OCI-LY7 (cell line): Measurements from ENCODE around the gene NMRAL1. TPM values are rescaled to one million over a fixed set of nuclear protein-coding genes. Genes with fewer than 3 reads are reported as not detected.

ENCODE experiments used
- BruUV-seq: library from RNA; stranded (reverse); fragments of 400-500 nt; replicated peaks from 2 replicates; lab custom pipeline; 2021; lab: Mats Ljungman, UMichigan
- CTCF ChIA-PET: fragments of 300-600 bp; sonication (Branson Sonifier 250); formaldehyde crosslinking; loops from one replicate; lab custom pipeline; 2022; ENCODE audit warnings: antibody characterized with exemption; ENCODE audit not compliant: unreplicated experiment; lab: Charles Lee
- POLR2A ChIA-PET: fragments of 300-600 bp; sonication (Branson Sonifier 250); formaldehyde crosslinking; loops from one replicate; lab custom pipeline; 2022; ENCODE audit warnings: antibody characterized with exemption; lab: Charles Lee
- DNase-seq: peaks from one replicate; pipeline ENCODE4 v3.0.0-alpha.2; 2015; ENCODE audit warnings: low spot score
- H2AFZ ChIP-seq: fragments of 200-600 bp; sonication (generic), shearing (Covaris generic); 2 replicates; pipeline ENCODE4 v1.6.1; 2014; ENCODE audit warnings: mild to moderate bottlenecking, antibody characterized with exemption, low read length, moderate library complexity
- H3K27ac ChIP-seq: fragments of 200-600 bp; sonication (generic); 2 replicates; pipeline ENCODE4 v1.5.1; 2014; ENCODE audit warnings: mixed run types, low read depth, mild to moderate bottlenecking, moderate library complexity, low read length, inconsistent platforms; ENCODE audit not compliant: poor library complexity, severe bottlenecking
- H3K36me3 ChIP-seq: fragments of 200-600 bp; sonication (generic); 2 replicates; pipeline ENCODE4 v1.6.1; 2014; ENCODE audit warnings: mild to moderate bottlenecking, antibody characterized with exemption, low read length, moderate library complexity, mixed read lengths; ENCODE audit not compliant: insufficient read depth
- H3K4me1 ChIP-seq: fragments of 200-600 bp; sonication (generic); 2 replicates; pipeline ENCODE4 v1.5.1; 2014; ENCODE audit warnings: mild to moderate bottlenecking, low read length; ENCODE audit not compliant: insufficient read depth, poor library complexity, severe bottlenecking
- H3K4me2 ChIP-seq: fragments of 200-600 bp; sonication (generic); 2 replicates; pipeline ENCODE4 v1.6.1; 2014; ENCODE audit warnings: mild to moderate bottlenecking, low read length
- H3K4me3 ChIP-seq: fragments of 200-600 bp; sonication (generic); 2 replicates; pipeline ENCODE4 v1.5.1; 2014; ENCODE audit warnings: mild to moderate bottlenecking, low read depth, low read length; ENCODE audit not compliant: poor library complexity, severe bottlenecking
- H3K79me2 ChIP-seq: fragments of 200-600 bp; sonication (generic); 2 replicates; pipeline ENCODE4 v1.6.1; 2016; ENCODE audit warnings: low read depth, mild to moderate bottlenecking, low read length, moderate library complexity, mixed read lengths; ENCODE audit not compliant: insufficient read depth
- H3K9me2 ChIP-seq: fragments of 200-600 bp; sonication (generic); 2 replicates; pipeline ENCODE4 v1.6.1; 2016; ENCODE audit warnings: mild to moderate bottlenecking, low read length, mixed read lengths; ENCODE audit not compliant: insufficient read depth
- H3K9me3 ChIP-seq: fragments of 200-600 bp; sonication (generic); 2 replicates; pipeline ENCODE4 v1.6.1; 2014; ENCODE audit warnings: mild to moderate bottlenecking, mixed run types, low read length, mixed read lengths
- H4K20me1 ChIP-seq: fragments of 200-600 bp; sonication (generic); 2 replicates; pipeline ENCODE4 v1.6.1; 2014; ENCODE audit warnings: mild to moderate bottlenecking, antibody characterized with exemption, low read length, moderate library complexity, mixed read lengths; ENCODE audit not compliant: insufficient read depth
- CTCF ChIP-seq: fragments of 200-600 bp; sonication (generic); conservative IDR thresholded peaks from 2 replicates; pipeline ENCODE4 v1.5.1; 2014; ENCODE audit warnings: mild to moderate bottlenecking, antibody characterized with exemption, low read length, moderate library complexity, mixed read lengths
- EZH2phosphoT487 ChIP-seq: fragments of 200-600 bp; sonication (generic); IDR thresholded peaks from 2 replicates; pipeline ENCODE4 v1.6.1; 2018; ENCODE audit warnings: low read depth, borderline replicate concordance, mild to moderate bottlenecking, mixed run types, antibody characterized with exemption, low read length, moderate library complexity, mixed read lengths
- intact Hi-C: fragments of 100-400 bp; cut with micrococcal nuclease; formaldehyde crosslinking; loops from one replicate; pipeline ENCODE4 v1.10.0; 2022; ENCODE audit not compliant: unreplicated experiment
- total RNA-seq, 2 experiments: library from RNA; depleted of rRNA in 1 of 2; stranded (reverse); fragments of >200 nt in 1 of 2; shearing (Covaris generic) in 1 of 2; gene quantifications; 2 replicates each; pipeline ENCODE4 v1.2.3, GENCODE V29; 2014 to 2022

NMRAL1 gene
- total RNA-seq, 2 experiments from 2014 or later = 92.8 to 139 TPM

GRCh38 chr16:4517812-4518680 is 43.6 kb upstream of the NMRAL1 start:
- no peak overlapping the region for H2AFZ ChIP-seq
- H3K79me2 ChIP-seq = no peaks in the 10 kb centered on the region
- peaks cover 9% of the 10 kb centered on the region for H3K4me1 ChIP-seq
- H3K4me2 ChIP-seq = no peak overlapping the region
- no peak overlapping the region for H3K4me3 ChIP-seq
- ChIA-PET POLR2A (interaction anchor here (0.5 kb wide), 1 partner anchor 96 kb away, joined by 3 read pairs; no protein-coding TSS in a partner anchor), CTCF (interaction anchor here (0.6 to 2.0 kb wide), 3 partner anchors 11 to 44 kb away, joined by 3 to 5 read pairs (median 4); no protein-coding TSS in a partner anchor)
- H3K27ac ChIP-seq = no peak overlapping the region
- intact Hi-C loops = loop anchor here (1.0 kb wide), 2 partner anchors 30 to 67 kb away; no protein-coding TSS in a partner anchor
- H3K36me3 ChIP-seq = peaks cover 7% of the 10 kb centered on the region; the same call in 1 of the 2 replicates
- no TSS peak for BruUV-seq
- no peaks in the 10 kb centered on the region for H3K9me2 ChIP-seq
- TF ChIP-seq CTCF = peak; percentile 87
- no peak for TF ChIP-seq EZH2phosphoT487
- no peaks in the 10 kb centered on the region for H4K20me1 ChIP-seq
- peak; percentile 49 for DNase-seq
- no peaks in the 10 kb centered on the region for H3K9me3 ChIP-seq

- no peak overlapping the region for H3K4me2 ChIP-seq
- no peak for TF ChIP-seq CTCF
- no peak for TF ChIP-seq EZH2phosphoT487
- peaks cover 9% of the 10 kb centered on the region for H3K4me1 ChIP-seq
- CTCF ChIA-PET = no interaction called here
- H3K27ac ChIP-seq = no peak overlapping the region
- BruUV-seq = TSS peak; percentile 35
- H2AFZ ChIP-seq = no peak overlapping the region
- peak; percentile 20 for DNase-seq
- no peaks in the 10 kb centered on the region for H4K20me1 ChIP-seq
- POLR2A ChIA-PET = interaction anchor here (0.6 kb wide), 1 partner anchor 29 kb away, joined by 3 read pairs; no protein-coding TSS in a partner anchor
- peaks cover 25% of the 10 kb centered on the region; the same call in 1 of the 2 replicates for H3K36me3 ChIP-seq
- no peaks in the 10 kb centered on the region for H3K9me2 ChIP-seq
- H3K9me3 ChIP-seq = no peaks in the 10 kb centered on the region
- H3K4me3 ChIP-seq = no peak overlapping the region
- intact Hi-C loops = no loop called here
- no peaks in the 10 kb centered on the region for H3K79me2 ChIP-seq
Observed at GRCh38 chr16:4515611-4516233, 41.3 kb upstream of the NMRAL1 start.
